ENCODE results near the gene MAGEB3.

Gene MAGEB3

DNA sequence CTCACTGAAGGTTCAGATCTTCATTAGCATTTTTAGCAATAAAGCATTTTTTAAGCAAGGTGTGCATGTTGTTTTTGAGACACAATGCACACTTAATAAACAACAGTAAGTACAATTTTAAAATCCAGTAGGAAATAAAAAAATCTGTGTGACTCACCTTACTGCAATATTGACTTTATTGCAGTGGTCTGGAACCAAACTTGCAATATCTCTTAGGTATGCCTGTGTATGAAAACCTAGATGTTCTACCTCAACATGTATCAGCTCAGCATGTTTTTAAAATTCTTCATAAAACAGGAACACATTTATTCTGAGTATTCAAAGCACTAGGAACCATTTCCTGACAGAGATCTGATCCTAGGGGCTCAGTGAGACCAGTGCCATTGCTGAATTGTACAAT is 52.1 kb downstream of the MAGEB3 start:
- no peak for DNase-seq

- no peak for DNase-seq
These were observed 53.2 kb downstream of the MAGEB3 start for GRCh38 chrX:30283456-30284200.
